Stimulated activated naive B cell treated with anti-CD40 and anti-IgM and Interleukin-4, amounts not matched to agents 10 μg/mL and 1 μg/mL and 100 μg/mL, for 72 hours (primary cell): ENCODE measurements around the gene NT5C1A.

Experiments used
- ATAC-seq, 2 donors: fragments of 150-1000 bp; cut with Tn5 transposase; replicated peaks; 2 replicates each; pipeline ENCODE4 v1.10.0; 2021; ENCODE audit warnings: moderate library complexity in 1 of 2
- DNase-seq: peaks from one replicate; pipeline ENCODE4 v3.0.0; 2021
- H3K27ac Mint-ChIP-seq: one replicate; pipeline ENCODE4 v1.8.0; 2022; ENCODE audit warnings: mild to moderate bottlenecking, mixed read lengths
- H3K27me3 Mint-ChIP-seq, 2 donors: one replicate each; pipeline ENCODE4 v1.8.0; 2022; ENCODE audit warnings: mixed read lengths in 2 of 2
- H3K36me3 Mint-ChIP-seq, 2 donors: one replicate each; pipeline ENCODE4 v1.8.0; 2022; ENCODE audit warnings: mixed read lengths in 2 of 2, mild to moderate bottlenecking in 1 of 2
- H3K4me1 Mint-ChIP-seq, 2 donors: one replicate each; pipeline ENCODE4 v1.8.0; 2022; ENCODE audit warnings: mixed read lengths in 2 of 2, mild to moderate bottlenecking in 1 of 2
- H3K4me3 Mint-ChIP-seq, 2 donors: one replicate each; pipeline ENCODE4 v1.8.0; 2022; ENCODE audit warnings: mild to moderate bottlenecking in 2 of 2, mixed read lengths in 2 of 2, moderate library complexity in 1 of 2
- H3K9me3 Mint-ChIP-seq, 2 donors: one replicate each; pipeline ENCODE4 v1.8.0; 2022; ENCODE audit warnings: mixed read lengths in 2 of 2, mild to moderate bottlenecking in 1 of 2

The NT5C1A gene

GRCh38 chr1:39671793-39672550, at the start of gene NT5C1A:
Gene NT5C1A, minus strand, starts transcription at chr1:39672107. Its CDS starts 69 bp downstream, at chr1:39672038.
- no peaks in the 10 kb centered on the region for H3K36me3 Mint-ChIP-seq
- H3K27ac Mint-ChIP-seq: no peak within 1 kb of the TSS
- peak; percentile 49 to 54 for ATAC-seq
- no peaks in the 10 kb centered on the region for H3K9me3 Mint-ChIP-seq
- DNase-seq: no peak
- H3K4me3 Mint-ChIP-seq: peak within 1 kb of the TSS; percentile 61 to 69
- peaks cover 13 to 43% of the 10 kb centered on the region in 2 donors for H3K4me1 Mint-ChIP-seq
- H3K27me3 Mint-ChIP-seq: peaks cover 47 to 57% of the 10 kb centered on the region in 2 donors

- DNase-seq: no peak
- Mint-ChIP-seq H3K27me3 (peaks cover 25 to 53% of the 10 kb centered on the region in 2 donors), H3K36me3 (no peaks in the 10 kb centered on the region), H3K27ac (no peak overlapping the region), H3K4me3 (no peak overlapping the region), H3K9me3 (no peaks in the 10 kb centered on the region), H3K4me1 (peaks cover 0 to 2% of the 10 kb centered on the region in 2 donors)
- ATAC-seq: no peak
Observed at GRCh38 chr1:39721664-39722063, 49.8 kb upstream of the NT5C1A start.

- no peak overlapping the region for H3K4me3 Mint-ChIP-seq
- H3K27me3 Mint-ChIP-seq: peaks cover 24 to 49% of the 10 kb centered on the region in 2 donors
- H3K36me3 Mint-ChIP-seq: no peaks in the 10 kb centered on the region
- no peaks in the 10 kb centered on the region for H3K9me3 Mint-ChIP-seq
- H3K27ac Mint-ChIP-seq: no peak overlapping the region
- DNase-seq (no peak), ATAC-seq (peak; percentile 58 to 74)
- H3K4me1 Mint-ChIP-seq: peaks cover 0 to 2% of the 10 kb centered on the region in 2 donors
Observed at GRCh38 chr1:39720094-39720999, 48.4 kb upstream of the NT5C1A start.

GRCh38 chr1:39717809-39718208, 45.9 kb upstream of the NT5C1A start:
- no peaks in the 10 kb centered on the region for H3K9me3 Mint-ChIP-seq
- H3K27me3 Mint-ChIP-seq: peaks cover 22 to 41% of the 10 kb centered on the region in 2 donors
- ATAC-seq (no peak), DNase-seq (no peak)
- no peak overlapping the region for H3K4me3 Mint-ChIP-seq
- H3K27ac Mint-ChIP-seq: no peak overlapping the region
- peaks cover 0 to 2% of the 10 kb centered on the region in 2 donors for H3K4me1 Mint-ChIP-seq
- H3K36me3 Mint-ChIP-seq: no peaks in the 10 kb centered on the region

- no peaks in the 10 kb centered on the region for H3K36me3 Mint-ChIP-seq
- H3K27me3 Mint-ChIP-seq: peaks cover 38 to 43% of the 10 kb centered on the region in 2 donors
- no peak overlapping the region for H3K27ac Mint-ChIP-seq
- no peaks in the 10 kb centered on the region for H3K9me3 Mint-ChIP-seq
- H3K4me3 Mint-ChIP-seq: no peak overlapping the region
- ATAC-seq (no peak), DNase-seq (no peak)
- no peaks in the 10 kb centered on the region for H3K4me1 Mint-ChIP-seq
Observed at GRCh38 chr1:39713557-39713956, 41.6 kb upstream of the NT5C1A start.

GRCh38 chr1:39711966-39712340, 40.0 kb upstream of the NT5C1A start:
- Mint-ChIP-seq H3K36me3 (no peaks in the 10 kb centered on the region), H3K4me3 (no peak overlapping the region), H3K9me3 (no peaks in the 10 kb centered on the region), H3K27me3 (peaks cover 33% of the 10 kb centered on the region in 2 donors), H3K27ac (no peak overlapping the region), H3K4me1 (no peaks in the 10 kb centered on the region)
- ATAC-seq: no peak
- DNase-seq: no peak

- Mint-ChIP-seq H3K4me3 (no peak overlapping the region), H3K27ac (no peak overlapping the region), H3K36me3 (no peaks in the 10 kb centered on the region), H3K9me3 (no peaks in the 10 kb centered on the region), H3K4me1 (no peaks in the 10 kb centered on the region), H3K27me3 (peaks cover 27 to 31% of the 10 kb centered on the region in 2 donors)
- ATAC-seq (no peak), DNase-seq (no peak)
Observed at GRCh38 chr1:39711104-39711965, 39.4 kb upstream of the NT5C1A start.

- no peak overlapping the region for H3K27ac Mint-ChIP-seq
- H3K4me3 Mint-ChIP-seq: no peak overlapping the region
- no peak for ATAC-seq
- no peak for DNase-seq
- H3K9me3 Mint-ChIP-seq: no peaks in the 10 kb centered on the region
- H3K36me3 Mint-ChIP-seq: no peaks in the 10 kb centered on the region
- no peaks in the 10 kb centered on the region for H3K4me1 Mint-ChIP-seq
- peaks cover 24 to 27% of the 10 kb centered on the region in 2 donors for H3K27me3 Mint-ChIP-seq
Observed at GRCh38 chr1:39707506-39707905, 35.6 kb upstream of the NT5C1A start.

GRCh38 chr1:39704757-39705156, 32.9 kb upstream of the NT5C1A start:
- H3K36me3 Mint-ChIP-seq: no peaks in the 10 kb centered on the region
- no peak overlapping the region for H3K27ac Mint-ChIP-seq
- H3K27me3 Mint-ChIP-seq: peaks cover 32 to 37% of the 10 kb centered on the region in 2 donors
- no peaks in the 10 kb centered on the region for H3K9me3 Mint-ChIP-seq
- no peak for ATAC-seq
- H3K4me3 Mint-ChIP-seq: no peak overlapping the region
- no peak for DNase-seq
- H3K4me1 Mint-ChIP-seq: no peaks in the 10 kb centered on the region

GRCh38 chr1:39701049-39701439, 29.1 kb upstream of the NT5C1A start:
- no peak for ATAC-seq

GRCh38 chr1:39700348-39700747, 28.4 kb upstream of the NT5C1A start:
- DNase-seq (no peak), ATAC-seq (no peak)
- Mint-ChIP-seq H3K36me3 (no peaks in the 10 kb centered on the region), H3K9me3 (no peaks in the 10 kb centered on the region), H3K4me3 (no peak overlapping the region), H3K27me3 (peaks cover 39 to 56% of the 10 kb centered on the region in 2 donors), H3K4me1 (no peaks in the 10 kb centered on the region), H3K27ac (no peak overlapping the region)

More at GRCh38 chr1:39701049-39701439, 29.1 kb upstream of the NT5C1A start:
- H3K9me3 Mint-ChIP-seq: no peaks in the 10 kb centered on the region
- H3K4me3 Mint-ChIP-seq: no peak overlapping the region
- no peak overlapping the region for H3K27ac Mint-ChIP-seq
- H3K27me3 Mint-ChIP-seq: peaks cover 40 to 53% of the 10 kb centered on the region in 2 donors
- H3K4me1 Mint-ChIP-seq: no peaks in the 10 kb centered on the region
- no peaks in the 10 kb centered on the region for H3K36me3 Mint-ChIP-seq
- DNase-seq: no peak

GRCh38 chr1:39699419-39699818, 27.5 kb upstream of the NT5C1A start:
- peaks cover 45 to 61% of the 10 kb centered on the region in 2 donors for H3K27me3 Mint-ChIP-seq
- no peak overlapping the region for H3K4me3 Mint-ChIP-seq
- H3K27ac Mint-ChIP-seq: no peak overlapping the region
- no peaks in the 10 kb centered on the region for H3K9me3 Mint-ChIP-seq
- no peaks in the 10 kb centered on the region for H3K36me3 Mint-ChIP-seq
- peaks cover 0 to 2% of the 10 kb centered on the region in 2 donors for H3K4me1 Mint-ChIP-seq
- no peak for ATAC-seq
- no peak for DNase-seq

- ATAC-seq (no peak), DNase-seq (no peak)
- Mint-ChIP-seq H3K4me3 (no peak overlapping the region), H3K4me1 (peaks cover 0 to 2% of the 10 kb centered on the region in 2 donors), H3K9me3 (no peaks in the 10 kb centered on the region), H3K27ac (no peak overlapping the region), H3K36me3 (no peaks in the 10 kb centered on the region), H3K27me3 (peaks cover 45 to 61% of the 10 kb centered on the region in 2 donors)
Observed at GRCh38 chr1:39698568-39698967, 26.7 kb upstream of the NT5C1A start.

GRCh38 chr1:39696448-39696847, 24.5 kb upstream of the NT5C1A start:
- no peaks in the 10 kb centered on the region for H3K36me3 Mint-ChIP-seq
- ATAC-seq: no peak
- no peak overlapping the region for H3K27ac Mint-ChIP-seq
- DNase-seq: no peak
- peaks cover 2 to 14% of the 10 kb centered on the region in 2 donors for H3K4me1 Mint-ChIP-seq
- no peaks in the 10 kb centered on the region for H3K9me3 Mint-ChIP-seq
- H3K4me3 Mint-ChIP-seq: no peak overlapping the region
- H3K27me3 Mint-ChIP-seq: peaks cover 49 to 71% of the 10 kb centered on the region in 2 donors
